ENCODE results near the gene CTNND2.

CTNND2 gene

GRCh38 chr5:11047625-11048024 lies 856.6 kb downstream of the CTNND2 start:
- no peaks in the 10 kb centered on the region for H3K9me3 ChIP-seq (ENCODE audit: control insufficient read depth, insufficient read depth, low read depth, low read length)
- CTCF ChIA-PET, result no interaction called here
- H3K36me3 ChIP-seq (ENCODE audit: control insufficient read depth in 2 of 2, insufficient read depth in 1 of 2, low read length in 2 of 2), result no peaks in the 10 kb centered on the region
- POLR2A ChIA-PET, result no interaction called here
- TF ChIP-seq ZNF280D (tag by site-specific recombination; IDR thresholded peaks at IDR 0.05), result no peak
- TF ChIP-seq ZNF843 (tag by site-specific recombination; IDR thresholded peaks at IDR 0.05), result no peak
- no peak for TF ChIP-seq ZNF449 (tag by site-specific recombination; IDR thresholded peaks at IDR 0.05)
- no peak for TF ChIP-seq RBAK (tag by site-specific recombination; IDR thresholded peaks at IDR 0.05)
- TF ChIP-seq TSHZ1 (tag by site-specific recombination; IDR thresholded peaks at IDR 0.05; ENCODE audit: borderline replicate concordance), result no peak
- no peak for TF ChIP-seq SETDB1 (IDR thresholded peaks at IDR 0.05; ENCODE audit: insufficient read length, low read length)
- no peak overlapping the region for H3K27ac ChIP-seq (ENCODE audit: extremely low read depth, low read depth, low read length)
- H3K4me1 ChIP-seq (ENCODE audit: control insufficient read depth, insufficient read depth, low read length), result no peaks in the 10 kb centered on the region
- H3K4me3 ChIP-seq (ENCODE audit: low read depth, low read length), result no peak overlapping the region

- Histone ChIP-seq H3K4me3 (ENCODE audit: low read depth, low read length) (no peak overlapping the region), H3K4me1 (ENCODE audit: control insufficient read depth, insufficient read depth, low read length) (no peaks in the 10 kb centered on the region), H3K27ac (ENCODE audit: extremely low read depth, low read depth, low read length) (no peak overlapping the region), H3K9me3 (ENCODE audit: control insufficient read depth, insufficient read depth, low read depth, low read length) (no peaks in the 10 kb centered on the region), H3K36me3 (ENCODE audit: control insufficient read depth in 2 of 2, insufficient read depth in 1 of 2, low read length in 2 of 2) (no peaks in the 10 kb centered on the region)
- TF ChIP-seq TRIM28 (IDR thresholded peaks at IDR 0.05; ENCODE audit: borderline replicate concordance, low read length) (no peak), ZNF362 (tag by site-specific recombination; IDR thresholded peaks at IDR 0.05) (no peak), ZBTB20 (tag by site-specific recombination; IDR thresholded peaks at IDR 0.05) (no peak), SETDB1 (IDR thresholded peaks at IDR 0.05; ENCODE audit: insufficient read length, low read length) (no peak)
- POLR2A ChIA-PET, result no interaction called here
- CTCF ChIA-PET, result interaction anchor here (0.6 to 1.1 kb wide), 4 partner anchors 12 to 55 kb away, joined by 3 to 6 read pairs (median 4); no protein-coding TSS in a partner anchor
Measured at GRCh38 chr5:11047030-11047429, 857.2 kb downstream of the CTNND2 start.

GRCh38 chr5:11046160-11046559 lies 858.1 kb downstream of the CTNND2 start:
- H3K4me1 ChIP-seq (ENCODE audit: control insufficient read depth, insufficient read depth, low read length), result no peaks in the 10 kb centered on the region
- no peak overlapping the region for H3K4me3 ChIP-seq (ENCODE audit: low read depth, low read length)
- no peak for TF ChIP-seq ZNF2 (tag by site-specific recombination; IDR thresholded peaks at IDR 0.05)
- no peak for TF ChIP-seq ZNF555 (tag by site-specific recombination; conservative IDR thresholded peaks at IDR 0.05)
- no peak for TF ChIP-seq ZNF488 (tag by site-specific recombination; IDR thresholded peaks at IDR 0.05)
- TF ChIP-seq ZNF37A (tag by site-specific recombination; IDR thresholded peaks at IDR 0.05), result no peak
- TF ChIP-seq HOXA7 (CRISPR knock-in tag; IDR thresholded peaks at IDR 0.05; ENCODE audit: borderline replicate concordance), result no peak
- no peak for TF ChIP-seq ZNF529 (tag by site-specific recombination; IDR thresholded peaks at IDR 0.05; ENCODE audit: insufficient replicate concordance)
- no peak for TF ChIP-seq MEIS1 (CRISPR knock-in tag; IDR thresholded peaks at IDR 0.05; ENCODE audit: borderline replicate concordance)
- TF ChIP-seq ZNF623 (tag by site-specific recombination; IDR thresholded peaks at IDR 0.05), result no peak
- no peak for TF ChIP-seq ZNF639 (tag by site-specific recombination; IDR thresholded peaks at IDR 0.05)
- H3K36me3 ChIP-seq (ENCODE audit: control insufficient read depth in 2 of 2, insufficient read depth in 1 of 2, low read length in 2 of 2), result no peaks in the 10 kb centered on the region
- CTCF ChIA-PET, result interaction anchor here (1.1 kb wide), 1 partner anchor 13 kb away, joined by 4 read pairs; no protein-coding TSS in a partner anchor
- H3K27ac ChIP-seq (ENCODE audit: extremely low read depth, low read depth, low read length), result no peak overlapping the region
- POLR2A ChIA-PET, result no interaction called here
- no peaks in the 10 kb centered on the region for H3K9me3 ChIP-seq (ENCODE audit: control insufficient read depth, insufficient read depth, low read depth, low read length)
